Cardiac fibroblast (primary cell): ENCODE data around the gene ZNF710.

ENCODE experiments used
- DNase-seq, 2 donors: peaks; one replicate each; pipeline versions ENCODE4 v3.0.0 to v3.0.0-alpha.2; 2010; ENCODE audit warnings: low read depth in 2 of 2
- H3K4me3 ChIP-seq, 2 donors: replicated peaks in 1 of 2; 1 replicate in 1 of 2; 2 replicates in 1 of 2; pipeline ENCODE4 v1.5.1; 2011; ENCODE audit warnings: low read depth in 2 of 2, low read length in 2 of 2, mild to moderate bottlenecking in 2 of 2, moderate library complexity in 1 of 2
- TF ChIP-seq, protein P1 (sequence below): IDR thresholded peaks from one replicate; pipeline ENCODE4 v1.5.1; 2011; ENCODE audit warnings: low read depth, mild to moderate bottlenecking, low read length, inconsistent platforms

Gene ZNF710

DNA sequence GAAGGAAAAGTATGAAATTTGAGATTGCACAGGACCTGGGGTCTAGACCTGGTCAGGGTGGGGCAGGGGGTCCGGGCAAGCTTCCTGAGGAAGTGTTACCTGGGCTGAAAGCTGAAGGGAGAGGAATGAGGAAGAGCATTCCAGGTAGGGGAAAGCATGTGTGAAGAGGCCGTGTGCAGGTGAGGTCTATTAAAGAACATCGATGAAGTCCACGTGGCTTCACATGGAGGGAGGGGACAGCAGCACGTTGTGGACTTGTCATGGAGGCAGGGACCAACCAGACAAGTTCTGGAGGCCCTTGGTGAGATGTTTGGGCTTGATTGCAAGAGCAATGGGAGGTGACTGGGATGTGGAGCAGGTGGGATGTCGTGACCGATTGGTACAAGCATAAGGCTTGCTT, 54.1 kb downstream of the ZNF710 start:
- H3K4me3 ChIP-seq: no peak overlapping the region
- TF ChIP-seq, protein P1, sequence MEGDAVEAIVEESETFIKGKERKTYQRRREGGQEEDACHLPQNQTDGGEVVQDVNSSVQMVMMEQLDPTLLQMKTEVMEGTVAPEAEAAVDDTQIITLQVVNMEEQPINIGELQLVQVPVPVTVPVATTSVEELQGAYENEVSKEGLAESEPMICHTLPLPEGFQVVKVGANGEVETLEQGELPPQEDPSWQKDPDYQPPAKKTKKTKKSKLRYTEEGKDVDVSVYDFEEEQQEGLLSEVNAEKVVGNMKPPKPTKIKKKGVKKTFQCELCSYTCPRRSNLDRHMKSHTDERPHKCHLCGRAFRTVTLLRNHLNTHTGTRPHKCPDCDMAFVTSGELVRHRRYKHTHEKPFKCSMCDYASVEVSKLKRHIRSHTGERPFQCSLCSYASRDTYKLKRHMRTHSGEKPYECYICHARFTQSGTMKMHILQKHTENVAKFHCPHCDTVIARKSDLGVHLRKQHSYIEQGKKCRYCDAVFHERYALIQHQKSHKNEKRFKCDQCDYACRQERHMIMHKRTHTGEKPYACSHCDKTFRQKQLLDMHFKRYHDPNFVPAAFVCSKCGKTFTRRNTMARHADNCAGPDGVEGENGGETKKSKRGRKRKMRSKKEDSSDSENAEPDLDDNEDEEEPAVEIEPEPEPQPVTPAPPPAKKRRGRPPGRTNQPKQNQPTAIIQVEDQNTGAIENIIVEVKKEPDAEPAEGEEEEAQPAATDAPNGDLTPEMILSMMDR: no peak
- no peak for DNase-seq

DNA sequence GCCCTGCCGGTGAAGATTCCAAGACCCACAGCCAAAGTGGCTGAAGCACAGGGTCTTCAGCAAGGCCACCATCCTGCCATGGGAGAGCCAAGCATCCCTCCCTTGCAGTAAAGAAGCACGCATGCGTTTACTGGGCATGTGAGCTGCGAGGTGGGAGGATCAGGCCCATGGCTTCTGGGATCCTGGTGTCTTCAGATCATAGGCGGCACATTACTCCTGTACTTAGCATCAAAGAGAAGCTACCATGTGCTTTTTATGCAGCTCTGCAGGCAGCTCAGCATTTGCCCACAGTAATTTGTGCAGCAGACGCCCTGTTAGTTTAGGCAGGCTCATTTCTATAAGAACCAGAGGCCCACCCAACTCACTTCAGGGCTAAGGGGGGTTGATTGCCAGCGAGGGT, 55.4 kb downstream of the ZNF710 start:
- TF ChIP-seq, protein P1: no peak
- no peak overlapping the region for H3K4me3 ChIP-seq
- DNase-seq: no peak

DNA sequence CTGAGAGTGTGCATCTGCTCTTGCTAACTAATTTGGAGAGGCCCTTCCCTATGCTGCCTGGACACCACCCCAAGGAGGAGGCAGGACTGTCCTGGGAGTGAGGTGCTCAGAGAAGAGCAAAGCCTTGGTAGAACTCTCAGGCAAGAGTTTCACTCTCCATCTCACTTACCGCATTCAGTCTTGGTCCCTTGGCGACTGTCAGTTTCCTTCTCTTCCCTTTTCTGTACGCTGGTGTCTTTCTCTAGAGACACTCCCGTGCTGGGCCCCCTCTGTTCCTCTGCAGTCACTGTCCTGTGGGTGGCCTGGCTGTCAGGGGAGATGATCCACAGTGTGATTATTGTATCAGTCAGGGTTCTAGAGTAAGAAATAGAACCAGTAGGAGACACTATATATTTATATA, 57.2 kb downstream of the ZNF710 start:
- TF ChIP-seq, protein P1: no peak
- H3K4me3 ChIP-seq: no peak overlapping the region
- no peak for DNase-seq

DNA sequence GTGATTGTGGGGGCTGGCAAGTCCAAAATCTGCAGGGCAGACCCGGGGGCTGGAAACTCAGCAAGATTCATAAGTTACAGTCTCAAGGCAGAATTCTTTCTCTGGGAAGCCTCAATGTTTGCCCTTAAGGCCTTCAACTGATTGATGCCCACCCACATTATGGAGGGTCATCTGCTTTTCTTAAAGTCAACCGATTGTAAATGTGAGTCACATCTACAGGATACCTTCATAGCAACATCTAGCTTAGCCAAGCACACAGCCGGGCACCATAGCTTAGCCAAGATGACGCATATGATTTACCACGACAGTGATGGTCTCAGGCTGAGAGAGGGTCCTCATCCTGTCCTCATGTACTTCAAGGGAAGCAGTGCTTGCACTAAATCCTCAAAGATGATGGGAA, 57.7 kb downstream of the ZNF710 start:
- H3K4me3 ChIP-seq: no peak overlapping the region
- TF ChIP-seq, protein P1: no peak
- DNase-seq: no peak

DNA sequence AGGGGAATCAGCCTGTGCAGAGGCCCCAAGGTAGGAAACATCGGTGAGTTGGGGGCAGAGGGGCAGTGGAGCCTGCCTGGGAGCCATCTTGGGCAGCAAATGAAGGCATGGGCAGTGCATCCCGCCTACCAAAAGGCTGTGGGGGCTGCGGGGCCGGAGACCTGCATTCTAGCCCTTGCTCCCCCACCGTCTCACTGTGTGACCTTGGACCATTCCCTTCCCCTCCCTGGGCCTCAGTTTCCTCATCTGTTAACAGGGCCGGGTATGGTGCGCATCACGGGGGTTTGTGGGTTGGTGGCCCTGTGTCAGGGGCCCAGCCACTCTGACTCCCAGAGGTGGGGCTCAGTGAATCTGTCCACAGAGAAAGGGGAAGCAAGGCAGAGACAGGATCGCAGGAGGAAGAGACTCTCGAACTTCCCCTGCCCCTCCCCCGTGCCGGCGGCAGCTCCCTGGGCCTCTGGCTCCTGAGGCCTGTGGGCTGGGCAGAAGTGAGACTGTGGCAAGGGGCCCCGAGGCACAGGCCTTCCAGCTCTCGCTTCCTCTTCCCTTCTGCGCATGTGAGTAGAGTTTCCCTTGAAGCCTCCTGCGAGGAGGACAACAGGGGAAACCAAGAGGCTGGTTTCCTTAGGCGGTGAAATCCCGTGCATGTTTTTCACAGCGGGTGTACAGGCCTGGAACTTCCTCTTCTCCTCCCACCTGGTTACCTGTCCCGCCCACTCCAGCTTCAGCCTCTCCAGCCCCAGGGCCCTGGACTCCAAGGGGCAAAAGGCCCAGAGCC, 58.3 kb downstream of the ZNF710 start:
- peak in 1 of 2 donors; percentile 31 for DNase-seq
- no peak overlapping the region for H3K4me3 ChIP-seq
- TF ChIP-seq, protein P1: no peak

DNA sequence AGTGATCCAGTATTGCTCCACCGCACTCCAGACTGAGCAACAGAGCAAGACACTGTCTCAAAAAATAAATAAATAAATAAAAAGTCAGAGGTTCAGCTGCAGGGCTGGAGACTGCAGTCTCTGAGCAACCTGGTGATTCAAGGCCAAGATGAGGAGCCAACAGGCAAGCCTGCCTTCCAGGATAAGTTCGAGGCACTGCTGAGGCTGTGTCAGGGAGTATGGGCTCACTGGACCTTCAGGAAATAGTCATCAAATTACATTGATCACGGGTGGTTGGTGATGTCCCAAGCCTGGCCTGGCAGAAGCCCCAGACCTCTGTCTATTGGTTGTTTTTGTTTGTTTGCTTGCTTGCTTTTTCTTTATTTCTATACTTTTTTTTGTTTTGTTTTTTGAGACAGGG, 59.7 kb downstream of the ZNF710 start:
- TF ChIP-seq, protein P1: no peak
- DNase-seq: peak in 1 of 2 donors; percentile 33
- no peak overlapping the region for H3K4me3 ChIP-seq

DNA sequence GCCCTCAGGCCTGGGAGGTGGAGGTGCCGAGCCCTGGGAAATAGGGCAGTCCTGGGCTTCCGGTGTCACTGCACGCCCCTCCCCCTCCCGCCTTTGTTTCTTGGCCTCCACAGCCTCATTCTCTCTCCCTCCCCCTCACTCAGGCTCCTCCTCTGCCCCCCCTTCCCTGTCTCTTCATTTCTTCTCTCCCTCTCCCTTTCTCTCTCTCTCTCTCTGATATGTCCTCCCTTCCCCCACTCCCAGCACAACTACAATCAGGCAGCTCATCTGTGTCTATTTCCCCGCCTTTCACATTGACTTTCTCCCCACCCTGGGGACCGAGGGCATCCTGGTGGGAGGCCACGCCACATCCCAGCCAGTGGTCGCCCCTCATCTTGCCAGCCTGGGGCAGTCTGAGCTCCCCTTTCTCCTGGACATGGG, 60.9 kb downstream of the ZNF710 start:
- peak; percentile 10 to 19 for DNase-seq
- H3K4me3 ChIP-seq: no peak overlapping the region
- TF ChIP-seq, protein P1: no peak
